ENCODE results near the gene HOXB7. TPM values are rescaled to one million over a fixed set of nuclear protein-coding genes. Genes with fewer than 3 reads are reported as not detected.

HOXB7 gene
- total RNA-seq, 4 donors from 2014 or later, result 5.3 to 11.5 (median 8.4) TPM

DNA sequence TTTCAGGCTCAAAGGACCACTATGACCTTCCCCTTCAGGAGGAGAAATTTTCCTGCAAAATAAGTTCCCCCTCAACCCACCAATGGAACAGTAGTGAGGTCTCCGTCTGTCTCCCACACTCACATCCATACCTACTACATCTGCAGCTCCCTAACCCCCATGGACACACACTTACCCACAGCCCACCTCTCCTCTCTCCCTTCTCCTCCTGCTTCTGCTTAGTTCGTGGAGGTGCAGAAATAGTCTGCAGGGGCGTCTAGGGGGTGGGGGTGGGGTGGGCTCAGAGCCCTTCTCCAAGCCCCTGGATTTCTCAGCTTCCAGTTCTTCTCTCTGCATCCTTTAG is 41.6 kb downstream of the HOXB7 start:
- TF ChIP-seq CTCF (IDR thresholded peaks at IDR 0.05), result no peak
- no peak for ATAC-seq (ENCODE audit: low FRiP score)
- no peak for DNase-seq (ENCODE audit: low spot score)

GRCh38 chr17:48568499-48569239 is 42.1 kb downstream of the HOXB7 start:
- DNase-seq (ENCODE audit: low spot score), result no peak
- TF ChIP-seq CTCF (IDR thresholded peaks at IDR 0.05), result no peak
- ATAC-seq (ENCODE audit: low FRiP score), result no peak

GRCh38 chr17:48567646-48568354 is 43.0 kb downstream of the HOXB7 start:
- DNase-seq (ENCODE audit: low spot score), result no peak
- ATAC-seq (ENCODE audit: low FRiP score), result no peak
- no peak for TF ChIP-seq CTCF (IDR thresholded peaks at IDR 0.05)

DNA sequence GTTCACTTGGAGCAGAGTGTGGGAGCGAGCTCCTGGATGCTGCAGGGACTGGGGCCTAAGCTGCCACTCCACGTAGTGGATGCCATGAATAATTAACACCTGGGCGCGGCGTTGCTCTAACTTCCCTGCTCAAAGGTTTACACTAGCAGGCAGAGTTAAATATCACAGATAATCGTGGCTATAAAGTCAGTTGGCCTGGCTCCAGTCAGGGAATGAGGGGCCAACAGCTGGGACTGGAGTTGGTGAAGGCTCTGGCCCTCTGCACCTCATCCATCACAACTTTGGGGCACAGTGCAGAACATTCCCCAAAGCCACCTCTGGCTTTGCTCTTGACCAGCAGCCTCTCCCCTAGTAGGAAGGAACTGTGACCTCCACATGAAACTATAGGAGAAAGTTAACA is 43.6 kb downstream of the HOXB7 start:
- no peak for DNase-seq (ENCODE audit: low spot score)
- ATAC-seq (ENCODE audit: low FRiP score), result no peak
- no peak for TF ChIP-seq CTCF (IDR thresholded peaks at IDR 0.05)

DNA sequence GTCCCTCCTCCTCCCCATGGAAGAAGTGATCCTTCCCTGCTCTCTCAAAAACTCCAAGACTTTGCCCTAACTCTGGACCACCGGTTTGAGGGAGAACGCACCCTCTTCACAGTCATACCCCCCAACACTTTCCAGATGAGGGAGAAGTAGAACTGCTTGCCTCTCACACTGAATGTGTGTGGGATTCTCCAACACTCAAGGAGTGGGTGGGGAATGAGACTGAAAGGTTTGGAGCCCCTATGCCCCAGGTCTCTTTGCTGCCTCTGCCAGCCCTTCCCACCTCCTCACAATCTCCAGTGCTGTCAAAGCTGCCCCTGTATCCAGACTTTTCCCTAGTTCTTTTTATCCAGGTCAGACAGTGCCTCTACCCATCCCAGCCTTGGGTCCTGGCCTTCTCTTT is 44.1 kb downstream of the HOXB7 start:
- ATAC-seq (ENCODE audit: low FRiP score), result no peak
- no peak for TF ChIP-seq CTCF (IDR thresholded peaks at IDR 0.05)
- no peak for DNase-seq (ENCODE audit: low spot score)

DNA sequence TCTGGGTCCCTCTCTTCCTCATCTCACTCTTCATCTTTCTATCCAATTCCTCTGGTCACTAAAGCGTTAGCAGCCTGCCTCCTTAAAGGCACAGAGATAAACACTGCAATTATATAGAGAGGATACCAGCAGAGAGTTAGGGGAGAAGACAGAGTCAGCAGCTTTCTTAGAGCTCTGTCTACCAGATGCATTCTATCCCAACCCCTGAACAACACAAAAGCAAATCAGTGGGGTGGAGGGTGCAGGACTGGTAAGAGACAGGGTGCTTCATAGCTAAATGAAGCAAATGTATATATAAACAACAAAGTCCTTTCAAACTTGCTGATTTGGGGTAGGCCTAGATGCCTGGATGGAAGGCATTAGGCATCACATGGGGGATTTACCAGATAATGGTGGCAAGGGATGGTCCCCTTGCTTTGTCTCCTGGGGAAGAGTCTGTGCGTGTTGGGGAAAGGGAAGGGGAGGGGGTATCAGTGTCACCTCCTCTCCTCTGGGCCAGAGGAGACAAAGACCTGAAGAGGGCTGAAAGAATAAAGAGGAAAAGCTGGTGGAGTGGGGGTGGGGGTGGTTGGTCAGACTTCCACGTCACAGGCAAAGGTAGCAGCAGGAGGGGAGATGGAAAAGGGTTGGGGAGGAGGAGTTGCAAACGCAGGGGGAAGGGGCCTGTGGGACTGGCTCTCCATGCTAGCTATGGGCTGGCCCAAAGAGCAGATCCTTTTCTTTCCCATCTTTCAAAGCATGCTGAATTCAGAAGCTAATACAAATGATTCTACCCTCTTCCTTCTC is 44.7 kb downstream of the HOXB7 start:
- DNase-seq (ENCODE audit: low spot score), result no peak
- no peak for TF ChIP-seq CTCF (IDR thresholded peaks at IDR 0.05)
- ATAC-seq (ENCODE audit: low FRiP score), result no peak

All from omental fat pad (tissue), 4 donors.